ENCODE data around the gene C11orf68.

The C11orf68 gene

DNA sequence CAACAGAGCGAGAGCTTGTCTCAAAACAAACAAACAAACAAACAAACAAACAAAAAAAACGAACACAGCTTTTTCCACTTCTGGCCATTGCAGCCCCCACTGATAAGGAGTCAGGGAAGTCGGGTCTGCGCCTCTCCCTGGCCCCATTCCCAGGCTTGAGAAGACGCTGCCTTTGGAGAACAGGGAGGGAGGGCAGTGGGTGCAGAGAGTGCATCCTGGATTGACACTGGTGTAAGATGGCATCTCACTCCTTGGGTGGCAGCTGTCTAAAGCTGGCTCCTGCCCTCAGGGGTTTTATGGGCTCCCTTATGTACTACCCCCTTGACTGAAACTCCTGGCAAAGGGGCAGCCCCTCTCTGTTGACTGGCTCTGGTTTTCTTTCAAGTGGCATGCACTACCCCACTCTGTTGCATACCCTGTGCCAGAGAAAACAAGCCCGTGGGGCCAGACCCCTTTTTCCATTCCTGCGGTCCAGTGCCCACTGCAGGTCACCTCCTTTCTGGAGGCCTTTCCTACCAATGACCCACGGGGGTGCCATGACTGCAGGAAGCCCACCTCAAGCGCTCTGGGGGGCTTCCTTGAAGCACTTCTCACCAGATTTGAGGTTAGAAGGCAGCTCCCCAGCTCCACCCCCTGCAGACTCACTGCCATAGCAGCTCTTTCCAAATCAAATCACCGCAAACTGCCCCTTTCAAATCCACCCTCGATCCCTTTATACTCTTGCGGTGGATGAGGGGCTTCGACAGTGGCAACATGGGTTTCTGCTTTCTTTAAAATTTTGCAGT lies 13.1 kb upstream of the C11orf68 start:
- TF ChIP-seq, protein P1, sequence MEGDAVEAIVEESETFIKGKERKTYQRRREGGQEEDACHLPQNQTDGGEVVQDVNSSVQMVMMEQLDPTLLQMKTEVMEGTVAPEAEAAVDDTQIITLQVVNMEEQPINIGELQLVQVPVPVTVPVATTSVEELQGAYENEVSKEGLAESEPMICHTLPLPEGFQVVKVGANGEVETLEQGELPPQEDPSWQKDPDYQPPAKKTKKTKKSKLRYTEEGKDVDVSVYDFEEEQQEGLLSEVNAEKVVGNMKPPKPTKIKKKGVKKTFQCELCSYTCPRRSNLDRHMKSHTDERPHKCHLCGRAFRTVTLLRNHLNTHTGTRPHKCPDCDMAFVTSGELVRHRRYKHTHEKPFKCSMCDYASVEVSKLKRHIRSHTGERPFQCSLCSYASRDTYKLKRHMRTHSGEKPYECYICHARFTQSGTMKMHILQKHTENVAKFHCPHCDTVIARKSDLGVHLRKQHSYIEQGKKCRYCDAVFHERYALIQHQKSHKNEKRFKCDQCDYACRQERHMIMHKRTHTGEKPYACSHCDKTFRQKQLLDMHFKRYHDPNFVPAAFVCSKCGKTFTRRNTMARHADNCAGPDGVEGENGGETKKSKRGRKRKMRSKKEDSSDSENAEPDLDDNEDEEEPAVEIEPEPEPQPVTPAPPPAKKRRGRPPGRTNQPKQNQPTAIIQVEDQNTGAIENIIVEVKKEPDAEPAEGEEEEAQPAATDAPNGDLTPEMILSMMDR (IDR thresholded peaks at IDR 0.05; ENCODE audit: control insufficient read depth, extremely low read depth, insufficient read depth): no peak
- no peak for DNase-seq (ENCODE audit: low read depth)
- no peak overlapping the region for H3K4me3 ChIP-seq (ENCODE audit: low read depth, low read length)

DNA sequence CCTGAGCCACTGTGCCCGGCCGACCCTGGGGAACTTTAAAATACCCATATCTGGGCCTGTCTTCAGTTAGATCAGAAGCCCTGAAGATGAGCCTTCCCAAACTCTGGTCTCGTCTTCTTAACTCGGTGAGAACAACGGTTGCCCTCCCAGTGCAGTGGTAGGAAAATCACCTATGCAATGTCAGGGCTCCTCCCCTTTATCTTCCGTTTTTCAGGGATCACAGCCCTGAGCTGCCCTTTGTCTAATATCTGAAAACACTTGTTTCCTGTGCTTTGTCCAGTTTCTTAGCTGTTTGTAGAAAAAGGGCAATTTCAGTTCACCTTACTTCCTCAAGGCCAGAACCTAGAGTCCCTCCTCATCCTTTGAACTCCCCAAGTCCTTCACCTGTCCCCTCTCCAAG lies 9.8 kb upstream of the C11orf68 start:
- H3K4me3 ChIP-seq (ENCODE audit: low read depth, low read length): no peak overlapping the region
- no peak for DNase-seq (ENCODE audit: low read depth)
- TF ChIP-seq, protein P1 (IDR thresholded peaks at IDR 0.05; ENCODE audit: control insufficient read depth, extremely low read depth, insufficient read depth): no peak

GRCh38 chr11:65927904-65928397 lies 9.1 kb upstream of the C11orf68 start:
- no peak for DNase-seq (ENCODE audit: low read depth)
- TF ChIP-seq, protein P1 (IDR thresholded peaks at IDR 0.05; ENCODE audit: control insufficient read depth, extremely low read depth, insufficient read depth): no peak
- no peak overlapping the region for H3K4me3 ChIP-seq (ENCODE audit: low read depth, low read length)

- TF ChIP-seq, protein P1 (IDR thresholded peaks at IDR 0.05; ENCODE audit: control insufficient read depth, extremely low read depth, insufficient read depth): no peak
- H3K4me3 ChIP-seq (ENCODE audit: low read depth, low read length): no peak overlapping the region
- DNase-seq (ENCODE audit: low read depth): no peak
Measured at GRCh38 chr11:65925397-65925796, 6.5 kb upstream of the C11orf68 start.

DNA sequence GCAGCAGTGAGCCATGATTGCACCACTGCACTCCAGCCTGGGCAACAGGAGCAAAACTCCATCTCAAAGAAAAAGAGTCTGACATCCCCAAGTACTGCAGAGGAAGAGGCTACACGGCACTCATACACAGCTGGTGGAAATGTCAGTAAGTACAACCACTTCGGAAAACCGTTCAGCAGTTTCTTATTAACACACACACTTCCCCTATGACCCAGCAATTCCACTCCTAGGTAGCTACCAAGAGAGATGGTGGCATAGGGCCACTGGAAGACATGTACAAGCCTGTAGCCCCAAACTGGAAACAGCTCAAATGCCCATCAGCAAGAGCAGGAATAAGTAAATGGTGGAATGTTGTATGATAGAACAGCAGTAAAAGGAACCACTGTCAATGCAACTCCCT lies 3.7 kb upstream of the C11orf68 start:
- TF ChIP-seq, protein P1 (IDR thresholded peaks at IDR 0.05; ENCODE audit: control insufficient read depth, extremely low read depth, insufficient read depth): no peak
- no peak for DNase-seq (ENCODE audit: low read depth)
- H3K4me3 ChIP-seq (ENCODE audit: low read depth, low read length): no peak overlapping the region

DNA sequence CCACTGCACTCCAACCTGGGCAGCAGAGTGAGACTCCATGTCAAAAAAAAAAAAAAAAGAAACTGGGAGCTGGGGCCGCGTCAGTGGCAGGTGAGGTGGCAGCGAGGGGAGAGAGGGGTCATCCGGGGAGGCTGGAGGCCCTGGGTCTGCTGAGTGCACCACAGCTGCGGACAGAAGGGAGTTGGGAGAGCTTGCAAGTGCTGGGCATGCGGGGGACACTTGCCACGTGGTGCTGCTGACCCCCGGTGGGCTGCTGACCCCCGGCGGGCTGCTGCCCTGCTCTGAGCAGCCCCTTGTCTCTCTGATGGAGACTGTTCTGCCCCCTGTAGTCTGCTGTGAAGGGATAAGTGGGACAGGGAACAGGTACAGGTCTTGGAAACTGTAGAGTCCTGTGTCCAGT lies 3.0 kb upstream of the C11orf68 start:
- TF ChIP-seq, protein P1 (IDR thresholded peaks at IDR 0.05; ENCODE audit: control insufficient read depth, extremely low read depth, insufficient read depth): no peak
- DNase-seq (ENCODE audit: low read depth): no peak

More for the DNA sequence above, 3.0 kb upstream of the C11orf68 start:
- H3K4me3 ChIP-seq (ENCODE audit: low read depth, low read length): no peak overlapping the region
